HG02610 (cell line): ENCODE measurements around the gene MIAT.

Experiments used
- ATAC-seq: cut with Tn5 transposase; IDR thresholded peaks from one replicate; pipeline ENCODE4 v1.9.1; 2021; ENCODE audit warnings: mild to moderate bottlenecking, moderate library complexity; ENCODE audit not compliant: unreplicated experiment

MIAT gene

DNA sequence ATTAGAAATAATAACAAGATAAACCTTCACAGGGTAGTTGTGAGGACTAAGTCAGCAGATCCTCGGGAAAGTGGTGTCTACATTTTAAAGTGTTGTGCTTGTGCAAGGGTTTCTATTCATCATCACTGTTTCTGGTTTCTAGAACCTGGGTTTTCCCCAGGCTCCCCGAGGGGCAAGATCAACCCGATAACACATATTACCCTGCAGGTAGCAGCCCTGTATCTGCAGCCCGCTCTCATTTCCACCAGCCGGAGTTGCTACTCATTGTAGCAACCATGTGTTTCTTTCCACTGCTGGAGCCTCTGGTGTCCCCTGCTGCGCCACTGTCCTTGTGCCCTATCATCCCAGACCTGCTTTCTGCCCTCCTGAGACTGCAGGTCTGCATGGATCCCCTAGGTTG, 67.0 kb downstream of the MIAT start:
- ATAC-seq, result no peak

DNA sequence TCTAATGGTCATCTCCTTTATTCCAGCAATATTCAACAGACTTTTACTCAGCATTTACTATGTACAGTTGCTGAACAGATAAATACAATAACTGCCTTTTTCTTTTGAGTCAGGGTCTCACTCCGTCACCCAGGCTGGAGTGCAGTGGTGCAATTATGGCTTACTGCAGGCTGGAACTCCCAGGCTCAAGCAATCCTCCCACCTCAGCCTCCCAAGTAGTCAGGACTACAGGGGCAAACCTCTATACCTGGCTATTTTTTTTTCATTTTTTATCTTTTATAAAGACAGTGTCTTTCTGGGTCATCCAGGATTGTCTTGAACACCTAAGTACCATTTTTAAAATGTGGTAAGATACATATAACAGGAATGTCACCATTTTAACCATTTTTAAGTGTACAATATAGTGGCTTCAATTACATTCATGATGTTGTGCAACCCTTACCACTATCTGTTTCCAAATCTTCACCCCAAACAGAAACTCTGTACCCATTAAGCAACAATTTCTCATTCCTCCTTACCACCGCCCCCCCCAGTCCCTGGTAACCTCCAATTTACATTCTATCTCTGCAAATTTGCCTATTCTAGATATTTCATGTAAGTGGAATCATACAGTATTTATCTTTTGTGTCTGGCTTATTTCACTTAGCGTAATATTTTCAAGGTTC, 67.8 kb downstream of the MIAT start:
- no peak for ATAC-seq
